Naive B cell (primary cell): ENCODE results near the gene MAP4K5. TPM values are rescaled to one million over a fixed set of nuclear protein-coding genes. Genes with fewer than 3 reads are reported as not detected.
A peak's percentile ranks its signal among the peaks of the same experiment; 100 is the strongest.

Experiments used
- ATAC-seq, 2 donors: fragments of 150-1000 bp; cut with Tn5 transposase; 2 replicates each; pipeline ENCODE4 v1.10.0; 2021; ENCODE audit warnings: low read depth in 2 of 2, mild to moderate bottlenecking in 2 of 2, moderate library complexity in 2 of 2
- DNase-seq: peaks from one replicate; pipeline ENCODE4 v3.0.0; 2022
- H3K27ac Mint-ChIP-seq, 6 donors: one replicate each; pipeline ENCODE4 v1.8.0; 2020 to 2022; ENCODE audit warnings: mild to moderate bottlenecking in 6 of 6, mixed read lengths in 6 of 6, moderate library complexity in 5 of 6, inconsistent platforms in 2 of 6
- H3K27me3 Mint-ChIP-seq, 3 donors: one replicate each; pipeline ENCODE4 v1.8.0; 2021 to 2022; ENCODE audit warnings: mixed read lengths in 3 of 3, mild to moderate bottlenecking in 1 of 3
- H3K36me3 Mint-ChIP-seq, 2 donors: one replicate each; pipeline ENCODE4 v1.8.0; 2020 to 2022; ENCODE audit warnings: mixed read lengths in 2 of 2, inconsistent platforms in 1 of 2, mild to moderate bottlenecking in 1 of 2
- H3K4me1 Mint-ChIP-seq, 3 donors: one replicate each; pipeline ENCODE4 v1.8.0; 2020 to 2022; ENCODE audit warnings: mixed read lengths in 3 of 3, inconsistent platforms in 1 of 3, mild to moderate bottlenecking in 1 of 3, moderate library complexity in 1 of 3
- H3K4me3 Mint-ChIP-seq, 8 donors: one replicate each; pipeline ENCODE4 v1.8.0; 2020 to 2022; ENCODE audit warnings: mild to moderate bottlenecking in 8 of 8, mixed read lengths in 8 of 8, moderate library complexity in 8 of 8, inconsistent platforms in 2 of 8
- H3K9me3 Mint-ChIP-seq, 7 donors: one replicate each; pipeline ENCODE4 v1.8.0; 2020 to 2022; ENCODE audit warnings: mixed read lengths in 7 of 7, mild to moderate bottlenecking in 5 of 7, inconsistent platforms in 2 of 7, moderate library complexity in 1 of 7
- polyA plus RNA-seq, 6 donors: library from polyadenylated mRNA; unstranded; fragments of 300-500 nt; fragmentation: Illumina TruSeq; gene quantifications; one replicate each; pipeline ENCODE4 v1.2.3, GENCODE V29; 2021; ENCODE audit warnings: low read depth in 6 of 6

The MAP4K5 gene
- polyA plus RNA-seq, 6 donors from 2014 or later, result 25.8 to 45.3 (median 35.4) TPM

DNA sequence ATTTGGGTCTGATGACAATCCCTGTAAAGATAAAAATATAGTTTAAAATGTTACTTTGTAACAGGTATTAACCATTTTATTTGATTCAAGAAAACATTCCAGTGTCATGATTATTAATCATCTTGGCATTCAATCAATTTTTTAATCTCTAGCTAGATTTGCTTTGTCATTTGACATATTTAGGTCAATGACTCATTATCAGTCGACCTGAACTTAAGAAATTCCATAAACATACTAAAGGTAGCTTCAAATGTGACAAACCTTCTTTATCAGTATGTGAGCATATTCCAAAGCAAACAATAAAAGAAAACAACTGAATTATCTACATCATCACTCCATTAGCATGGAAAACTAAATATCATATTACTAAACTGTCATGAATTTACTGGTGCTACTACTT is 84.9 kb downstream of the MAP4K5 start:
- H3K27ac Mint-ChIP-seq, result no peak overlapping the region
- ATAC-seq (no peak), DNase-seq (no peak)
- H3K27me3 Mint-ChIP-seq, result no peaks in the 10 kb centered on the region
- H3K4me1 Mint-ChIP-seq, result no peaks in the 10 kb centered on the region
- no peak overlapping the region for H3K4me3 Mint-ChIP-seq
- H3K9me3 Mint-ChIP-seq, result peaks cover 0 to 9% (median 5%) of the 10 kb centered on the region in 7 donors
- peaks cover 19 to 29% of the 10 kb centered on the region in 2 donors for H3K36me3 Mint-ChIP-seq

DNA sequence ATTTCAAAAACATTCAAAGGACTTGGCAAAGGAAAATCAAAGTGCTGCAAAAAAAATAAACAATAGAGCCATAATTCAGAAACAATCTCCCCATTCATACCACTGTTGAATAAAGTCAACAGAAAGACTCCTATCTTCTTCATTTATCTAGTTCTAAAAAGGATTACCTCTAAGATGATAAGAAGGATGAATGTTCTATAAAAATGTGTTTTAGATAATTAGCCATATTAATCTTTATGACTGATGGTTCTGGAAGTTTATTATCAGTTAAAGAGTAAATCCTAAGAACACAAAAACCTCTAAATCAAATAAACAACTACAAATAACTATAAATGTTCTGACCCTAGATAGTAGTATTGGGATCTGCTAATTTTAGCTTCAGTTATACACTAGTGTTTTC is 97.8 kb downstream of the MAP4K5 start:
- Mint-ChIP-seq H3K4me1 (no peaks in the 10 kb centered on the region), H3K36me3 (peaks cover 17 to 56% of the 10 kb centered on the region in 2 donors), H3K27ac (no peak overlapping the region), H3K4me3 (no peak overlapping the region), H3K27me3 (no peaks in the 10 kb centered on the region), H3K9me3 (peaks cover 0 to 15% (median 6%) of the 10 kb centered on the region in 7 donors)
- no peak for ATAC-seq
- DNase-seq, result no peak

DNA sequence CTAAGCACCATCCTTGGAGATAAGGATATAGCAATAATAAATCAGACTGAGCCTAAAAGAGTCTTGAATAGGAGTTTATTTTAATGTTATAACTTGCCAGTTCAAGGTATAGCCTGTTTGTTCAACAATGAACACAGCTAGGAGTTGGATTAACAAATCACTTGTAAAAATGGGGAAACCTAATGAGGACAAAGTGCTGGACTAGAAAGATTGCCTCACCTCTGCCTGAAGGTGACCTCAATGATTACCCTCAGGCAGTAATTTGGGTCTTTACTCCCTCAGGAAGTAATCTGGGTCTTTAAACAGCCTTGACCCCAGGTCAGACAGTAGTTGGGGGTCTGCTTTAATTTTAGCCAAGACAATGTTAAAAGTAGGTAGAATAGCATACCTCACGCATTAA is 100.2 kb downstream of the MAP4K5 start:
- no peaks in the 10 kb centered on the region for H3K27me3 Mint-ChIP-seq
- H3K9me3 Mint-ChIP-seq, result peaks cover 0 to 11% (median 2%) of the 10 kb centered on the region in 7 donors
- H3K36me3 Mint-ChIP-seq, result peaks cover 8 to 45% of the 10 kb centered on the region in 2 donors
- peak overlapping the region in 1 of 6 donors; percentile 0 for H3K27ac Mint-ChIP-seq
- DNase-seq, result no peak
- H3K4me3 Mint-ChIP-seq, result no peak overlapping the region
- ATAC-seq, result no peak
- H3K4me1 Mint-ChIP-seq, result no peaks in the 10 kb centered on the region

DNA sequence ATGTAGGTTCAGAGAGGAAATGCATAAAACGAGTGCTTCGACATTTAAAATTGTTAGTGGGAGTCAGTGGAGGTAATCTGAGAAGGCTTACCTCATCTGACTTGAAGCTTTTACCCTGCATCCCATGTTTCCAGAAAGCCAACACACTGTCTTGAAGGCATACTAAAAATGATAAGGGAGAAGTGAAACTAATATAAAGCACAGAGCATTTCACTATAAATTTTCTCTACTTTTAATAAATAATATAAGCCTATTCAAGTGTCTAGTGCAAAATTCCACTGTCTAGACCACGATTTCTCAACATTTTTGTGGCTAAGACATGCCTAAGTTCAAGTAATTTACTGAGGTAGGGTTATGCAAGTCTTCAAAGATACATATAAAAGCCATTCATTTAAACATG is 106.6 kb downstream of the MAP4K5 start:
- DNase-seq, result no peak
- Mint-ChIP-seq H3K27ac (no peak overlapping the region), H3K27me3 (no peaks in the 10 kb centered on the region)

DNA sequence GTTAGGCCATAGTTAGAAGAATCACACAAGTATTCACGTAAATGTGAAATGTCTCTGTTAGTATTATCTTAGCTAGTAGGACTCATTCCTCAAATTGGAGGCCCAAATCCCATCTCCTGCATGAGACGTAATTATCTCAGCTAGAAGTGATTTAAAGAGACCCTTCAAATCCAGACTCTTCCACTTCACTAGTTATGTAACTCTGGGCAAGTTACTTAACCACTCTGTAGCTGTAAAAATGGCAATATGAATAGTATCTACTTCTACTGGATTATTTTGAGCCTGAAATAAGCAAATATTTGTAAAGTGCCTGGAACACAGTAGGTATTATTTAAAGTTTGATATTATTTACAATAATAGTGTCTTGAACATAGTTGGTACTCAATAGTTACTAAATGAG is 107.3 kb downstream of the MAP4K5 start:
- Mint-ChIP-seq H3K27ac (no peak overlapping the region), H3K9me3 (no peaks in the 10 kb centered on the region), H3K36me3 (peaks cover 8 to 10% of the 10 kb centered on the region in 2 donors), H3K4me1 (no peaks in the 10 kb centered on the region), H3K4me3 (no peak overlapping the region), H3K27me3 (no peaks in the 10 kb centered on the region)
- DNase-seq (no peak), ATAC-seq (no peak)

More for the DNA sequence above, 106.6 kb downstream of the MAP4K5 start:
- ATAC-seq, result no peak
- Mint-ChIP-seq H3K9me3 (no peaks in the 10 kb centered on the region), H3K4me1 (no peaks in the 10 kb centered on the region), H3K36me3 (peaks cover 8 to 10% of the 10 kb centered on the region in 2 donors), H3K4me3 (no peak overlapping the region)

DNA sequence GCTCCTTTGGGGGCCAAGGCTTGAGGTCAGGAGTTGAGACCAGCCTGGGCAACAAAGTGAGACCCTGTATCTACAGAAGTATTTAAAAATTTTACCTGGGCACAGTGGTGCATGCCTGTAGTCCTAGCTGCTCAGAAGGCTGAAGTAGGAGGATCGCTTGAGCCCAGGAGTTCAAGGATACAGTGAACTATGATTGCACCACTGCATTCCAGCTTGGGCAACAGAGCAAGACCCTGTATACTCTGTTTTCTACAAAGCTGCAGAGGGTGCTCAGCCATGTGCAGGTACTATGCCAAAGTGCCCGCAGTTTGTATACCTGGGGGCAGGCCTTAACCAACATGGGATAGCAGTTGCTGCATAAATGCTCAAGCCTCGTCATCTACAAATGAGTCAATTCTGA is 108.8 kb downstream of the MAP4K5 start:
- no peak overlapping the region for H3K4me3 Mint-ChIP-seq
- H3K27me3 Mint-ChIP-seq, result no peaks in the 10 kb centered on the region
- ATAC-seq (no peak), DNase-seq (no peak)
- no peaks in the 10 kb centered on the region for H3K4me1 Mint-ChIP-seq
- no peaks in the 10 kb centered on the region for H3K9me3 Mint-ChIP-seq
- H3K36me3 Mint-ChIP-seq, result peaks cover 8 to 10% of the 10 kb centered on the region in 2 donors
- no peak overlapping the region for H3K27ac Mint-ChIP-seq

DNA sequence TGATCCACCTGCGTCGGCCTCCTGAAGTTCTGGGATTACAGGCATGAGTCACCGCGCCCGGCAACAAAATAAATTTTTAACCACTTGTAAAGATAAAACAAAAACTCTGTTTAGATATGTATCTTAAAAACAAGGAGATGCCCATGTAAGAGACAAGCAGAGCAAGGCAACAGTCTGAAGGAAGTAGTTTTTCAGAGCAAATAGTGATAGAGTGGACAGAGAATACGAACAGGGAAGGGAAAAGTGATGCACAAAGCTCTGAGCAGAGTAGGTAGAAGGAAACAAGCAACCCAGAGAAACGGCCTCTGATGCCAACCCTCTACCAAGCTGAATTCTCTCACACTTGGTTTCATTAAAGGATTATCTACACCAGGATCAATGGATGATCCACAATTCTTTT is 110.9 kb downstream of the MAP4K5 start:
- Mint-ChIP-seq H3K27ac (no peak overlapping the region), H3K4me3 (no peak overlapping the region), H3K27me3 (no peaks in the 10 kb centered on the region), H3K4me1 (no peaks in the 10 kb centered on the region), H3K36me3 (peaks cover 10 to 19% of the 10 kb centered on the region in 2 donors), H3K9me3 (no peaks in the 10 kb centered on the region)
- ATAC-seq (no peak), DNase-seq (no peak)

DNA sequence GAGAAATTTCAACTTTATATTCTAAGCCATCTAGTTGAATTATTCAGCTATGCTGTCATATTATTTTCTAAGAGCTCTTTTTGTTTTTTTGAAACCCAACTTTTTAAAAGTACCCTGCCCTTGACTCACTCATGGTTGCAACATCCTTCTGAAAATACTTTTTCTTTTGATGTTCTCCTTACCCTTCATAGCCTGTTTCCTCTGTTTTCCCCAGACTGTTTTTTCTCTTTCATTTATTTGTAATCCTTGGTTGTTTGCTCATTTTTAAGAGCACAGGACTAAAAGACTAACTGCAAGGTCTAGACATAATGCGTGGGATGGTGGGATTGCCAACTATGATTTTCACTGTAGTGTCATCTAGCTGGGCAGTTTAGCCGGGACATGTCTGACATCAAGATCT is 114.5 kb downstream of the MAP4K5 start:
- peaks cover 10 to 26% of the 10 kb centered on the region in 2 donors for H3K36me3 Mint-ChIP-seq

DNA sequence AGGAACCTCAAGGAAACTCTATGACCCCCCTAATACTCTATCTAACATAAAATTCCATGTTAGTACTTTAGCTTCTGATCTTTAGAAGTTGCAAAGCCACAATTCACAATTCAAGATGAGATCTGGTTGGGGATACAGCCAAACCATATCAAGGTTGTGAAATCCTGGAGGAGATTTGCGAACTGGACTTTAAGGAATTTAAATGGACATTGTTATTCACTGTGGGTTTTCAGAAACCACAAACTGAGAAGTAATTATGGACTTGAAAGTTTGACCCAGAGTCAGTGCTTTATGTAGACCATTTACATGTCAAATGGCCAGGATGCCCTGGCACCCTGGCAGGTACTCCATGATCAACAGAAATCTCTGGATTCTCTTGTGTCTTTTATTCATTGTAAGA is 121.4 kb downstream of the MAP4K5 start:
- H3K9me3 Mint-ChIP-seq, result peaks cover 0 to 6% (median 4%) of the 10 kb centered on the region in 7 donors
- ATAC-seq, result no peak

More for the DNA sequence above, 114.5 kb downstream of the MAP4K5 start:
- Mint-ChIP-seq H3K4me1 (peaks cover 0 to 5% (median 4%) of the 10 kb centered on the region in 3 donors), H3K27ac (no peak overlapping the region), H3K9me3 (peaks cover 0 to 3% (median 0%) of the 10 kb centered on the region in 7 donors), H3K4me3 (no peak overlapping the region), H3K27me3 (no peaks in the 10 kb centered on the region)
- DNase-seq (no peak), ATAC-seq (no peak)

DNA sequence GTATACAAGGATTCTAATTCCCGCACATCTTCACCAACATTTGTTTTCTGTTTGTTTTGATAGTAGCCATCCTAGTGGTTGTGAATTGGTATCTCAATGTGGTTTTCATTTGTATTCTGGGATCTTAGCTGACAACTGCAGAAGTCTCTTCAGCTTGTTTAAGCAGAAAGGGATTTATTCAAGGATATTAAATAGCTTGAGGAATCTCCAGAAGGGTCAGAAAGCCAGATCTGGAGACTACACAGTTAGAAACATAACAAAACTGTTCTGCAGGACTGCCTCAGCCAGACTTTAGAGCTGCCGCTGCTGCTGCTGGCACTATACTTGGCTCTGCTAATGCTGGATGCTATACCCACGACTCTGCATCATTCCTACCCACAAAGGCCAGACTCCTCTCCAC is 122.3 kb downstream of the MAP4K5 start:
- Mint-ChIP-seq H3K4me3 (no peak overlapping the region), H3K9me3 (peaks cover 0 to 12% (median 5%) of the 10 kb centered on the region in 7 donors), H3K27me3 (no peaks in the 10 kb centered on the region), H3K36me3 (peaks cover 0 to 4% of the 10 kb centered on the region in 2 donors), H3K4me1 (peaks cover 2 to 12% (median 4%) of the 10 kb centered on the region in 3 donors), H3K27ac (no peak overlapping the region)
- ATAC-seq (no peak), DNase-seq (no peak)

More for the DNA sequence above, 121.4 kb downstream of the MAP4K5 start:
- no peak overlapping the region for H3K27ac Mint-ChIP-seq
- DNase-seq, result no peak
- peaks cover 2 to 11% (median 4%) of the 10 kb centered on the region in 3 donors for H3K4me1 Mint-ChIP-seq
- H3K27me3 Mint-ChIP-seq, result no peaks in the 10 kb centered on the region
- no peak overlapping the region for H3K4me3 Mint-ChIP-seq
- peaks cover 2 to 7% of the 10 kb centered on the region in 2 donors for H3K36me3 Mint-ChIP-seq

DNA sequence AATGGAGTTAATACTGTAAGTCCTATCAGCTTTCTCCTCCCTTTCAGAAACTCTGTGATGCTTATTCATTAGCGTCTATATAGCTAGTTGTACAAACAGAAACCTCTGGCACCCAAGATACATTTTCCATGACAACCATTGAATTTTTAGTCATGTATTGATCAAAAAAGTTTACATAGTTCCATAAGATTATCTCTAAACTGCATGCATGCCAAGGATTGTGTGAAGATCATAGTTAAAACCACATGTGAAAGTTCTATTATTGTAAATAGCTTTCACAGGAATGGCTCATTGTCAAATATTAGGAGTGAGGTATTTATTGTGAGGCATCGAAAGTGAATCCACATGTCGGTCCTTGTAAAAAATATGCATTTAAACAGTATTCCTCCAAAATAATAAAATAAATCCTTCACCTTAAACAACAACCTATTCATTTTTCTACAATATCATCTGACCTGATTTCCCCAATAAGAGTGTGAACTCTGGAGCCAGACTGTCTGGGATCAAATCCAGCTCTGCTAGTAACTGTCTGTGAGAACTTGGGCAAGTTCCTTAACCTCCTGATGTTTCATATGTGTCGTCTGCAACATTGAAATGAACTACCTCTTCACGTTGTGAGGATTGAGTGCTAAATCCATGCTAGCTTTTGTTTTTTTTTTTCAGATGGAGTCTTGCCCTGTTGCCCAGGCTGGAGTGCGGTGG is 125.1 kb downstream of the MAP4K5 start:
- Mint-ChIP-seq H3K9me3 (peaks cover 0 to 9% (median 5%) of the 10 kb centered on the region in 7 donors), H3K27me3 (no peaks in the 10 kb centered on the region), H3K4me3 (no peak overlapping the region), H3K36me3 (no peaks in the 10 kb centered on the region), H3K27ac (no peak overlapping the region), H3K4me1 (peaks cover 0 to 8% (median 7%) of the 10 kb centered on the region in 3 donors)
- ATAC-seq (no peak), DNase-seq (no peak)

DNA sequence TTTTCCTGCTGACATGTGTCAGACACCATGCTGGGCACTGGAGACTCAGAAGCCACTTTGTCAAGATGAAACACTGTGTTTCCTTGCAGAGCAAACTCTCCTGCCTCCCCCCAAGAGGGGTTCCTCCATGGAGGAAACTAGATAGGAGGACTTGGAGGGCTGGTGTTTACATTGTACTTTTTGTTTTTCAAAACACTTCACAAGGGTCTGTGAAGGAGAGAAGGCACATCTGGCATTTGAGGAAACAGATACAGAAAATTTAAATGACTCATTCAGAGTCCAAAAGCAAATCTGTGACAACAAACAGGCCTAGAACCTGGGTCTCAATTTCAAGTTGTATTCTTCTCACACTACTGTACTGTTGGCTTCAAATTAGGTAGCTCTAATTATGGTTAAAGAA is 128.9 kb downstream of the MAP4K5 start:
- no peak for DNase-seq
- no peak for ATAC-seq
- H3K9me3 Mint-ChIP-seq, result peaks cover 0 to 9% (median 5%) of the 10 kb centered on the region in 7 donors
- peaks cover 0 to 21% (median 17%) of the 10 kb centered on the region in 3 donors for H3K4me1 Mint-ChIP-seq
- H3K27me3 Mint-ChIP-seq, result no peaks in the 10 kb centered on the region
- H3K36me3 Mint-ChIP-seq, result no peaks in the 10 kb centered on the region
- H3K27ac Mint-ChIP-seq, result peak overlapping the region in 3 of 6 donors; percentile 38 to 66 (median 62)
- no peak overlapping the region for H3K4me3 Mint-ChIP-seq

DNA sequence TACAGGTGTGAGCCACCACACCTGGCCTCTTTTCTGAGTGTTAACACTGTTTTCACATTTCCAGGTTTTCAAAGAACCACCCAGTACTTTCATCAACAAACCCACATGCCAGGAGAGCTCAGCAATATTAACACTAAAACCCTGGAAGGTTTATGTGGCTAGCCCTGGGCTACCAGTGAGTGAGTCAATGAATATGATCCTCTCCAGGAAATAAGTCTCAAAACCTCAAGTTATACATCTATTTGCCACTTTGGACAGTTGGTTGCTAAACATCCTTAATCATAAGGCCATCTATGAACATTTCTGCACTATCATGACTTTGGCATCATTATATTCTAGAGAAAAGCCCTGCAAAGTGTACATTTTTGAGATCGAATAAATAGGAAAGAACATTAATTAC is 129.4 kb downstream of the MAP4K5 start:
- H3K4me1 Mint-ChIP-seq, result peaks cover 0 to 25% (median 21%) of the 10 kb centered on the region in 3 donors
- peak overlapping the region in 3 of 6 donors; percentile 10 to 88 (median 21) for H3K27ac Mint-ChIP-seq
- no peaks in the 10 kb centered on the region for H3K36me3 Mint-ChIP-seq
- ATAC-seq (no peak), DNase-seq (no peak)
- no peak overlapping the region for H3K4me3 Mint-ChIP-seq
- no peaks in the 10 kb centered on the region for H3K27me3 Mint-ChIP-seq
- H3K9me3 Mint-ChIP-seq, result peaks cover 0 to 9% (median 5%) of the 10 kb centered on the region in 7 donors

DNA sequence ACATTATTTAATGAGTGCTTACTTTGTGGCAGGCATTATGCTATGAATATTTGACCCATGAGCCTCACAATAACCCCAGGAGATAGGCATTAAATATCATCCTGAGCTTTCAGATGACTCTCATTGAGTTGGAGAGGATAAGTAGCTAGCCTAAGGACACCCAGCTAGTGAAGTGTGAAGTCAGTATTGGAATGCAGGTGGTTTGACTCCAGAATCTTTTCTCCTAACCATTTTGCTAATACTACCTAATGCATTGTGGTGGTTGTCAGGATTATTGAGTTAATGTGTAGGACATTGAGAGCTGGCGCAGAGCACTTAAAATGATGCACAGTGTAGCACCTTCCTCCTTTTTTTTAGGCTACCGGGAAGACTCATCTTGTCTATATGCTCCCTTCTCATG is 131.9 kb downstream of the MAP4K5 start:
- DNase-seq, result no peak
- H3K4me3 Mint-ChIP-seq, result no peak overlapping the region
- no peaks in the 10 kb centered on the region for H3K27me3 Mint-ChIP-seq
- H3K36me3 Mint-ChIP-seq, result peaks cover 0 to 3% of the 10 kb centered on the region in 2 donors
- H3K4me1 Mint-ChIP-seq, result peaks cover 10 to 41% (median 32%) of the 10 kb centered on the region in 3 donors
- peaks cover 0 to 1% (median 0%) of the 10 kb centered on the region in 7 donors for H3K9me3 Mint-ChIP-seq
- H3K27ac Mint-ChIP-seq, result no peak overlapping the region
- ATAC-seq, result no peak
